Measurements from ENCODE around the gene DUS1L.

DNA sequence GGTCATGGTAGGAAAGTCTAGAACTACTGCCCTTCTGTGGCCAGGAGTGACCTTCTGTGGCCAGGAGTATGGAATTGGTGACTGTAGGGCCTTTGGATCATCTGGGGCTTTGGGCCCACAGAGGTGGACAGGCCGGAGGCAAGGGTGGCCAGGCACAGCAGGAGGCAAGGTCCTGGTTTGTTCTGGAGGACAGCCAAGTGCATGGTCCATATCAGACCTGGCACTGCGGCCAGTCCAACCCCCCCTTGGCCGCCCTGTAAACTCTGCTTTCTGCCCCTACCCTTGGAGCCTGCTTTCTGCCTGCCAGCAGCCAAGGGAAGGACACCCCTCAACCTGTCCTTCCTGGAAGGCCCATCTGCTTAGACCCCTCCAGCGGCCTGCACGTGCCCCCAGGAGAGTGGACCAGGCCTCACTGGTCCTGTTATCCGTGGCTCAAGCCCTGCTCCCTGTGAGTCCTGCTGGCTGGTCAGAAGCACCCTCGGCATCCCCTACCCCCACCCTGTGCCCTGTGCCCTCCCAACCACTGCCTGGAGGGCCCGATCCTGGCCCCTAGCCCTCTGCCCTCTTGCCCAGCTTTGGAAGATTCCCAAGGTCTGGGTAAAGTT lies 25.8 kb downstream of the DUS1L start:
- no peak for TF ChIP-seq EZH2 (IDR thresholded peaks at IDR 0.05; ENCODE audit: borderline replicate concordance, low read length)
- TF ChIP-seq, protein P1, sequence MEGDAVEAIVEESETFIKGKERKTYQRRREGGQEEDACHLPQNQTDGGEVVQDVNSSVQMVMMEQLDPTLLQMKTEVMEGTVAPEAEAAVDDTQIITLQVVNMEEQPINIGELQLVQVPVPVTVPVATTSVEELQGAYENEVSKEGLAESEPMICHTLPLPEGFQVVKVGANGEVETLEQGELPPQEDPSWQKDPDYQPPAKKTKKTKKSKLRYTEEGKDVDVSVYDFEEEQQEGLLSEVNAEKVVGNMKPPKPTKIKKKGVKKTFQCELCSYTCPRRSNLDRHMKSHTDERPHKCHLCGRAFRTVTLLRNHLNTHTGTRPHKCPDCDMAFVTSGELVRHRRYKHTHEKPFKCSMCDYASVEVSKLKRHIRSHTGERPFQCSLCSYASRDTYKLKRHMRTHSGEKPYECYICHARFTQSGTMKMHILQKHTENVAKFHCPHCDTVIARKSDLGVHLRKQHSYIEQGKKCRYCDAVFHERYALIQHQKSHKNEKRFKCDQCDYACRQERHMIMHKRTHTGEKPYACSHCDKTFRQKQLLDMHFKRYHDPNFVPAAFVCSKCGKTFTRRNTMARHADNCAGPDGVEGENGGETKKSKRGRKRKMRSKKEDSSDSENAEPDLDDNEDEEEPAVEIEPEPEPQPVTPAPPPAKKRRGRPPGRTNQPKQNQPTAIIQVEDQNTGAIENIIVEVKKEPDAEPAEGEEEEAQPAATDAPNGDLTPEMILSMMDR (IDR thresholded peaks at IDR 0.05; ENCODE audit: low read length), result no peak
